GM10248 (cell line): Measurements from ENCODE around the gene ARHGAP26.

Experiments
- CTCF ChIA-PET: fragments of 300-600 bp; sonication (Branson Sonifier 250); formaldehyde crosslinking; extraction: SDS; loops from one replicate; lab custom pipeline; 2021; ENCODE audit warnings: antibody characterized with exemption; lab: Yijun Ruan, JAX
- POLR2A ChIA-PET: fragments of 350-650 bp; sonication (Branson Sonifier 250); formaldehyde crosslinking; extraction: SDS; loops from one replicate; lab custom pipeline; 2020; ENCODE audit warnings: antibody characterized with exemption; lab: Yijun Ruan, JAX
- DNase-seq: peaks from one replicate; pipeline ENCODE4 v3.0.0; 2012; ENCODE audit errors: extremely low spot score
- CTCF ChIP-seq: IDR thresholded peaks from 2 replicates; pipeline ENCODE4 v1.5.1; 2012; ENCODE audit warnings: mild to moderate bottlenecking, low read depth; ENCODE audit errors: extremely low read depth, missing control alignments, control extremely low read depth

Gene ARHGAP26

GRCh38 chr5:142955628-142956027 is 185.5 kb downstream of the ARHGAP26 start:
- POLR2A ChIA-PET = no interaction called here
- CTCF ChIA-PET = interaction anchor here (1.1 kb wide), 1 partner anchor 29 kb away, joined by 3 read pairs; no protein-coding TSS in a partner anchor
- DNase-seq = no peak
- TF ChIP-seq CTCF = no peak

GRCh38 chr5:142957528-142957927 is 187.4 kb downstream of the ARHGAP26 start:
- TF ChIP-seq CTCF = no peak
- POLR2A ChIA-PET = no interaction called here
- no peak for DNase-seq
- CTCF ChIA-PET = interaction anchor here (1.2 kb wide), 2 partner anchors 12 to 44 kb away, joined by 3 read pairs; no protein-coding TSS in a partner anchor

GRCh38 chr5:142958944-142959682 is 188.9 kb downstream of the ARHGAP26 start:
- ChIA-PET POLR2A (no interaction called here), CTCF (interaction anchor here (1.0 to 2.0 kb wide), 9 partner anchors 13 to 46 kb away, joined by 3 to 9 read pairs (median 4); no protein-coding TSS in a partner anchor)
- no peak for TF ChIP-seq CTCF
- no peak for DNase-seq

GRCh38 chr5:142959683-142960657 is 189.8 kb downstream of the ARHGAP26 start:
- no peak for TF ChIP-seq CTCF
- ChIA-PET POLR2A (no interaction called here), CTCF (interaction anchor here (0.9 to 2.1 kb wide), 11 partner anchors 14 to 43 kb away, joined by 3 to 9 read pairs (median 4); no protein-coding TSS in a partner anchor)
- DNase-seq = no peak

- DNase-seq = no peak
- POLR2A ChIA-PET = no interaction called here
These were observed 191.4 kb downstream of the ARHGAP26 start for GRCh38 chr5:142961440-142962173.

More at GRCh38 chr5:142961440-142962173, 191.4 kb downstream of the ARHGAP26 start:
- CTCF ChIA-PET = interaction anchor here (1.1 to 2.1 kb wide), 4 partner anchors 8 to 42 kb away, joined by 3 to 6 read pairs (median 4); no protein-coding TSS in a partner anchor
- no peak for TF ChIP-seq CTCF
